ENCODE results near the gene MYBBP1A.

The MYBBP1A gene

GRCh38 chr17:4534928-4535666 lies 20.1 kb downstream of the MYBBP1A start:
- no peak overlapping the region for H3K4me2 ChIP-seq (ENCODE audit: low read length)
- H3K27ac ChIP-seq (ENCODE audit: low read depth, low read length): no peak overlapping the region
- no peaks in the 10 kb centered on the region for H3K9me2 ChIP-seq (replicated peaks; ENCODE audit: control insufficient read depth, low read length)
- H3K9me3 ChIP-seq (ENCODE audit: control insufficient read depth, insufficient read depth, low read length): no peaks in the 10 kb centered on the region
- TF ChIP-seq EZH2phosphoT487 (IDR thresholded peaks at IDR 0.05; ENCODE audit: borderline replicate concordance, low read length) (no peak), CTCF (IDR thresholded peaks at IDR 0.05; ENCODE audit: low read depth, low read length, poor library complexity, severe bottlenecking) (no peak)
- no peak overlapping the region for H3K4me3 ChIP-seq (ENCODE audit: low read length)
- no peaks in the 10 kb centered on the region for H3K27me3 ChIP-seq (ENCODE audit: control insufficient read depth, low read length)
- H4K20me1 ChIP-seq (ENCODE audit: control insufficient read depth, insufficient read depth, low read depth, low read length): no peaks in the 10 kb centered on the region
- H3K4me1 ChIP-seq (ENCODE audit: control insufficient read depth, low read length): no peaks in the 10 kb centered on the region
- H3K36me3 ChIP-seq (ENCODE audit: control insufficient read depth, low read length): peaks cover 29% of the 10 kb centered on the region
- H3F3A ChIP-seq (ENCODE audit: control insufficient read depth, insufficient read depth): peaks cover 9% of the 10 kb centered on the region
- no peaks in the 10 kb centered on the region for H3K79me2 ChIP-seq (ENCODE audit: control insufficient read depth, low read length)

- Histone ChIP-seq H3K4me1 (ENCODE audit: control insufficient read depth, low read length) (no peaks in the 10 kb centered on the region), H4K20me1 (ENCODE audit: control insufficient read depth, insufficient read depth, low read depth, low read length) (no peaks in the 10 kb centered on the region), H3K9me3 (ENCODE audit: control insufficient read depth, insufficient read depth, low read length) (no peaks in the 10 kb centered on the region), H3K27ac (ENCODE audit: low read depth, low read length) (no peak overlapping the region), H3K36me3 (ENCODE audit: control insufficient read depth, low read length) (peaks cover 23% of the 10 kb centered on the region), H3K4me2 (ENCODE audit: low read length) (no peak overlapping the region), H3K79me2 (ENCODE audit: control insufficient read depth, low read length) (no peaks in the 10 kb centered on the region), H3K4me3 (ENCODE audit: low read length) (no peak overlapping the region), H3K27me3 (ENCODE audit: control insufficient read depth, low read length) (no peaks in the 10 kb centered on the region), H3K9me2 (replicated peaks; ENCODE audit: control insufficient read depth, low read length) (no peaks in the 10 kb centered on the region), H3F3A (ENCODE audit: control insufficient read depth, insufficient read depth) (peaks cover 7% of the 10 kb centered on the region)
- TF ChIP-seq CTCF (IDR thresholded peaks at IDR 0.05; ENCODE audit: low read depth, low read length, poor library complexity, severe bottlenecking) (no peak), EZH2phosphoT487 (IDR thresholded peaks at IDR 0.05; ENCODE audit: borderline replicate concordance, low read length) (no peak)
These were observed 20.7 kb downstream of the MYBBP1A start for GRCh38 chr17:4534515-4534914.

GRCh38 chr17:4533523-4534504 lies 21.4 kb downstream of the MYBBP1A start:
- TF ChIP-seq EZH2phosphoT487 (IDR thresholded peaks at IDR 0.05; ENCODE audit: borderline replicate concordance, low read length) (no peak), CTCF (IDR thresholded peaks at IDR 0.05; ENCODE audit: low read depth, low read length, poor library complexity, severe bottlenecking) (no peak)
- Histone ChIP-seq H3K36me3 (ENCODE audit: control insufficient read depth, low read length) (peaks cover 16% of the 10 kb centered on the region), H3F3A (ENCODE audit: control insufficient read depth, insufficient read depth) (peaks cover 4% of the 10 kb centered on the region; the same call in 1 of the 2 replicates), H3K4me1 (ENCODE audit: control insufficient read depth, low read length) (no peaks in the 10 kb centered on the region), H3K27me3 (ENCODE audit: control insufficient read depth, low read length) (no peaks in the 10 kb centered on the region), H3K4me3 (ENCODE audit: low read length) (no peak overlapping the region), H3K9me3 (ENCODE audit: control insufficient read depth, insufficient read depth, low read length) (no peaks in the 10 kb centered on the region), H3K79me2 (ENCODE audit: control insufficient read depth, low read length) (no peaks in the 10 kb centered on the region), H4K20me1 (ENCODE audit: control insufficient read depth, insufficient read depth, low read depth, low read length) (no peaks in the 10 kb centered on the region), H3K9me2 (replicated peaks; ENCODE audit: control insufficient read depth, low read length) (no peaks in the 10 kb centered on the region), H3K4me2 (ENCODE audit: low read length) (no peak overlapping the region), H3K27ac (ENCODE audit: low read depth, low read length) (no peak overlapping the region)

All from DOHH2 (cell line).